CD8-positive, alpha-beta memory T cell (primary cell): ENCODE results near the gene NRSN2. TPM values are rescaled to one million over a fixed set of nuclear protein-coding genes. Genes with fewer than 3 reads are reported as not detected.
A peak's percentile ranks its signal among the peaks of the same experiment; 100 is the strongest.
"Not testable (repeated sequence)": the region's sequence is repeated elsewhere in the genome, so short reads cannot be mapped to it uniquely, and the experiment has no call there.

Source experiments
- CTCF ChIA-PET: fragments of 350-600 bp; sonication (Branson Sonifier 250); formaldehyde crosslinking; loops from one replicate; lab custom pipeline; 2021; ENCODE audit warnings: antibody characterized with exemption; lab: Charles Lee
- POLR2A ChIA-PET: fragments of 350-600 bp; sonication (Branson Sonifier 250); formaldehyde crosslinking; loops from one replicate; lab custom pipeline; 2021; ENCODE audit warnings: antibody characterized with exemption; lab: Charles Lee
- DNase-seq, 5 donors: peaks; one replicate each; pipeline versions ENCODE4 v3.0.0 to v3.0.0-alpha.2; 2020 to 2022; ENCODE audit warnings: mixed read lengths in 1 of 5
- H3K27ac ChIP-seq: one replicate; pipeline ENCODE4 v1.7.0; 2013; ENCODE audit warnings: low read depth, mild to moderate bottlenecking, low read length, moderate library complexity
- H3K27me3 ChIP-seq: 2 replicates; pipeline ENCODE4 v1.7.0; 2013; ENCODE audit warnings: low read length, mild to moderate bottlenecking; ENCODE audit not compliant: insufficient read depth, poor library complexity, severe bottlenecking
- H3K36me3 ChIP-seq: 2 replicates; pipeline ENCODE4 v1.7.0; 2013; ENCODE audit warnings: mild to moderate bottlenecking, low read length, moderate library complexity; ENCODE audit not compliant: insufficient read depth
- H3K4me1 ChIP-seq: 2 replicates; pipeline ENCODE4 v1.7.0; 2013; ENCODE audit warnings: mild to moderate bottlenecking, low read length, moderate library complexity; ENCODE audit not compliant: insufficient read depth
- H3K4me3 ChIP-seq: 2 replicates; pipeline ENCODE4 v1.7.0; 2013; ENCODE audit warnings: mild to moderate bottlenecking, low read length
- H3K9me3 ChIP-seq: 2 replicates; pipeline ENCODE4 v1.7.0; 2013; ENCODE audit warnings: mild to moderate bottlenecking, low read length
- H3K27ac Mint-ChIP-seq, 8 donors: one replicate each; pipeline ENCODE4 v1.8.0; 2020 to 2021; ENCODE audit warnings: mixed read lengths in 8 of 8, mild to moderate bottlenecking in 6 of 8, inconsistent platforms in 3 of 8, moderate library complexity in 3 of 8
- H3K27me3 Mint-ChIP-seq, 2 donors: one replicate each; pipeline ENCODE4 v1.8.0; 2020 to 2021; ENCODE audit warnings: mixed read lengths in 2 of 2, mild to moderate bottlenecking in 1 of 2, moderate library complexity in 1 of 2
- H3K36me3 Mint-ChIP-seq, 3 donors: one replicate each; pipeline ENCODE4 v1.8.0; 2020 to 2021; ENCODE audit warnings: mixed read lengths in 3 of 3, inconsistent platforms in 1 of 3, mild to moderate bottlenecking in 1 of 3
- H3K4me1 Mint-ChIP-seq, 3 donors: one replicate each; pipeline ENCODE4 v1.8.0; 2020 to 2021; ENCODE audit warnings: mixed read lengths in 3 of 3, inconsistent platforms in 1 of 3, mild to moderate bottlenecking in 1 of 3
- H3K4me3 Mint-ChIP-seq, 7 donors: one replicate each; pipeline ENCODE4 v1.8.0; 2020 to 2021; ENCODE audit warnings: mixed read lengths in 7 of 7, mild to moderate bottlenecking in 6 of 7, moderate library complexity in 4 of 7, inconsistent platforms in 2 of 7
- H3K9me3 Mint-ChIP-seq, 5 donors: one replicate each; pipeline ENCODE4 v1.8.0; 2020 to 2022; ENCODE audit warnings: mixed read lengths in 5 of 5, mild to moderate bottlenecking in 3 of 5, moderate library complexity in 2 of 5, inconsistent platforms in 1 of 5
- polyA plus RNA-seq: library from polyadenylated mRNA; unstranded; fragments of 300-500 nt; fragmentation: Illumina TruSeq; gene quantifications from one replicate; pipeline ENCODE4 v1.2.3, GENCODE V29; 2021
- total RNA-seq, 2 experiments: library from RNA; stranded (reverse); gene quantifications; one replicate each; pipeline ENCODE4 v1.2.3, GENCODE V29; 2021

Gene NRSN2
- total and polyA plus RNA-seq, 3 experiments from 2014 or later: 1.0 to 9.5 (median 7.6) TPM

DNA sequence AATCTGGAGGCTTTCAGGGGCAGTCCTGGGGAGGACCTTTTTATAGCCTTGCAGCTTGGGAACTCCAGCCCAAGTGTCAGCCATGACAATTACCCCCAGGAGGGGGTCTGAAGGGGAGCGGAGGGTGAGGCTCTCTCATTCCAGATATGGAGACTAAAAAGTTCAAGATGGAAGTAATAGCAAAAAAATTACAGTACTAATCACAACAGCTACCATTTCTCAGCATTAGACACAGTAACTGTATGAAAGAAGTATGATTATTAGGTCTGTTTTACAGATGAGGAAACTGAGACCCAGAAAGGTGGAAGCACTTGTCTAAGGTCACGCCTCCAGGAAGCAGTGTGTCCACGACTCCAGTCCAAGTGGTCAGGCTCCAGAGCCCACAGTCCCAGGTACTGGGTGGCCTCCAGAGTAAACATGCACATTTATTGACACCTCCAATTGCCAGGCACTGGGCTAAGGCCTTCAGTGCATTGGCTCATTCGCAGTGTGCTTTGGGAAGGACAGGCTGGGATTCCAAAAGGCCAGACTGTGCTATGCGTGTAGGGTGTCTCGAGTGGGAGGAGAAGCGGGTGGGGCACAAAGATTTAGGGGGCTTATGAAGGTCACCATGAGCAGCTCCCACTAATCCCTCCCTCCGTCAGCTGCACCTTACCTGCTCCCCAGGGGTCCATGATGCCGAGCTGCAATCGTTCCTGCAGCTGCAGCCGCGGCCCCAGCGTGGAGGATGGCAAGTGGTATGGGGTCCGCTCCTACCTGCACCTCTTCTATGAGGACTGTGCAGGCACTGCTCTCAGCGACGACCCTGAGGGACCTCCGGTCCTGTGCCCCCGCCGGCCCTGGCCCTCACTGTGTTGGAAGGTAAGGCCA is 2.3 kb downstream of the NRSN2 start:
- H3K9me3 ChIP-seq: no peaks in the 10 kb centered on the region
- no peaks in the 10 kb centered on the region for H3K27me3 ChIP-seq
- POLR2A ChIA-PET: no interaction called here
- H3K36me3 ChIP-seq: no peaks in the 10 kb centered on the region
- Mint-ChIP-seq H3K36me3 (peaks cover 0 to 1% (median 0%) of the 10 kb centered on the region in 3 donors), H3K27ac (peak overlapping the region in 2 of 8 donors; percentile 29 to 96), H3K4me1 (peaks cover 11 to 14% (median 13%) of the 10 kb centered on the region in 3 donors), H3K4me3 (peak overlapping the region in 3 of 7 donors; percentile 19 to 87 (median 87)), H3K27me3 (peaks cover 0 to 6% of the 10 kb centered on the region in 2 donors), H3K9me3 (no peaks in the 10 kb centered on the region)
- peak overlapping the region; percentile 54 for H3K27ac ChIP-seq
- peak in 1 of 5 donors; percentile 44 for DNase-seq
- H3K4me3 ChIP-seq: no peak overlapping the region
- H3K4me1 ChIP-seq: peaks cover 6% of the 10 kb centered on the region
- CTCF ChIA-PET: no interaction called here

DNA sequence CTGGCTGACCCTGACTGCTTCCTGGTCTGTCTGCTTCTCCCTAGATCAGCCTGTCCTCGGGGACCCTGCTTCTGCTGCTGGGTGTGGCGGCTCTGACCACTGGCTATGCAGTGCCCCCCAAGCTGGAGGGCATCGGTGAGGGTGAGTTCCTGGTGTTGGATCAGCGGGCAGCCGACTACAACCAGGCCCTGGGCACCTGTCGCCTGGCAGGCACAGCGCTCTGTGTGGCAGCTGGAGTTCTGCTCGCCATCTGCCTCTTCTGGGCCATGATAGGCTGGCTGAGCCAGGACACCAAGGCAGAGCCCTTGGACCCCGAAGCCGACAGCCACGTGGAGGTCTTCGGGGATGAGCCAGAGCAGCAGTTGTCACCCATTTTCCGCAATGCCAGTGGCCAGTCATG is 6.3 kb downstream of the NRSN2 start:
- DNase-seq: peak in 1 of 5 donors; percentile 40
- Histone ChIP-seq H3K27me3 (no peaks in the 10 kb centered on the region), H3K9me3 (no peaks in the 10 kb centered on the region), H3K4me1 (peaks cover 9% of the 10 kb centered on the region), H3K27ac (no peak overlapping the region), H3K4me3 (no peak overlapping the region), H3K36me3 (no peaks in the 10 kb centered on the region)
- Mint-ChIP-seq H3K27me3 (peaks cover 3 to 5% of the 10 kb centered on the region in 2 donors), H3K27ac (no peak overlapping the region), H3K4me3 (no peak overlapping the region), H3K4me1 (peaks cover 4 to 5% (median 4%) of the 10 kb centered on the region in 3 donors), H3K9me3 (no peaks in the 10 kb centered on the region), H3K36me3 (peaks cover 0 to under 1% (median 0%) of the 10 kb centered on the region in 3 donors)
- ChIA-PET POLR2A (interaction anchor here (0.6 kb wide), 1 partner anchor 138 kb away, joined by 5 read pairs; no protein-coding TSS in a partner anchor), CTCF (interaction anchor here (1.1 to 4.4 kb wide), 7 partner anchors 9 to 292 kb away, joined by 3 to 46 read pairs (median 5); no protein-coding TSS in a partner anchor)

GRCh38 chr20:354298-354977 is 7.5 kb downstream of the NRSN2 start:
- CTCF ChIA-PET: interaction anchor here (0.6 to 4.4 kb wide), 25 partner anchors 9 to 313 kb away, joined by 3 to 46 read pairs (median 4); partner anchors contain the start of genes TBC1D20 and TRIB3
- peaks cover 3% of the 10 kb centered on the region for H3K4me1 ChIP-seq
- peak; percentile 61 to 86 (median 75) for DNase-seq
- H3K27me3 ChIP-seq: no peaks in the 10 kb centered on the region
- POLR2A ChIA-PET: interaction anchor here (1.2 kb wide), 1 partner anchor 134 kb away, joined by 5 read pairs; no protein-coding TSS in a partner anchor
- no peak overlapping the region for H3K4me3 ChIP-seq
- H3K27ac ChIP-seq: no peak overlapping the region
- peaks cover 6 to 10% of the 10 kb centered on the region in 2 donors for H3K27me3 Mint-ChIP-seq
- no peaks in the 10 kb centered on the region for H3K36me3 ChIP-seq
- H3K36me3 Mint-ChIP-seq: no peaks in the 10 kb centered on the region
- H3K9me3 Mint-ChIP-seq: no peaks in the 10 kb centered on the region
- H3K27ac Mint-ChIP-seq: peak overlapping the region in 1 of 8 donors; percentile 14
- no peak overlapping the region for H3K4me3 Mint-ChIP-seq
- H3K4me1 Mint-ChIP-seq: no peaks in the 10 kb centered on the region
- H3K9me3 ChIP-seq: no peaks in the 10 kb centered on the region

DNA sequence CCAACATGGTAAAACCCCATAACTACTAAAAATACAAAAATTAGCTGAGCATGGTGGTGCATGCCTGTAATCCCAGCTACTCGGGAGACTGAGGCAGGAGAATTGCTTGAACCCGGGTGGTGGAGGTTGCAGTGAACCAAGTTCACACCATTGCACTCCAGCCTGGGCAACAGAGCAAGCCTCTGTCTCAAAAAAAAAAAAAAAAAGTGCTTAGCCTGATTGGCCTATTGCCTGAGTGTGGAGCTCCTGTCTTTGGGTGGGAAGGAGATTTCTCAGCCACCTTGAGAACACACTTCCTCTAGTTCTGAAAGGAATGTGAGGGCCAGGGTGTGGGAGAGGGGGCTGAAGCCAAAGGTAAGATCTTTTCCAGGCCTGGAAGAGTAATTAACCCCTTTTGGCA is 9.2 kb downstream of the NRSN2 start:
- H3K4me1 ChIP-seq, H3K27ac Mint-ChIP-seq, H3K4me1 Mint-ChIP-seq, H3K9me3 ChIP-seq, H3K27me3 Mint-ChIP-seq, H3K4me3 ChIP-seq, H3K27me3 ChIP-seq, H3K9me3 Mint-ChIP-seq, H3K4me3 Mint-ChIP-seq, H3K36me3 Mint-ChIP-seq, H3K36me3 ChIP-seq, POLR2A ChIA-PET: not testable (repeated sequence)
- CTCF ChIA-PET: interaction anchor here (1.2 to 4.4 kb wide), 4 partner anchors 124 to 311 kb away, joined by 3 to 46 read pairs (median 5); no protein-coding TSS in a partner anchor
- H3K27ac ChIP-seq: peak overlapping the region; percentile 10
- peak in 1 of 5 donors; percentile 10 for DNase-seq

- no peak overlapping the region for H3K27ac Mint-ChIP-seq
- peak in 1 of 5 donors; percentile 11 for DNase-seq
- Histone ChIP-seq H3K4me3 (no peak overlapping the region), H3K4me1 (peaks cover 3% of the 10 kb centered on the region), H3K36me3 (no peaks in the 10 kb centered on the region), H3K27me3 (no peaks in the 10 kb centered on the region), H3K9me3 (no peaks in the 10 kb centered on the region), H3K27ac (peak overlapping the region; percentile 10)
- no peaks in the 10 kb centered on the region for H3K9me3 Mint-ChIP-seq
- no peak overlapping the region for H3K4me3 Mint-ChIP-seq
- POLR2A ChIA-PET: no interaction called here
- no peaks in the 10 kb centered on the region for H3K36me3 Mint-ChIP-seq
- H3K27me3 Mint-ChIP-seq: peaks cover 6 to 10% of the 10 kb centered on the region in 2 donors
- no peaks in the 10 kb centered on the region for H3K4me1 Mint-ChIP-seq
- CTCF ChIA-PET: interaction anchor here (1.6 to 4.4 kb wide), 2 partner anchors 124 to 289 kb away, joined by 6 to 46 read pairs; no protein-coding TSS in a partner anchor
These were observed 9.8 kb downstream of the NRSN2 start for GRCh38 chr20:356745-357144.

DNA sequence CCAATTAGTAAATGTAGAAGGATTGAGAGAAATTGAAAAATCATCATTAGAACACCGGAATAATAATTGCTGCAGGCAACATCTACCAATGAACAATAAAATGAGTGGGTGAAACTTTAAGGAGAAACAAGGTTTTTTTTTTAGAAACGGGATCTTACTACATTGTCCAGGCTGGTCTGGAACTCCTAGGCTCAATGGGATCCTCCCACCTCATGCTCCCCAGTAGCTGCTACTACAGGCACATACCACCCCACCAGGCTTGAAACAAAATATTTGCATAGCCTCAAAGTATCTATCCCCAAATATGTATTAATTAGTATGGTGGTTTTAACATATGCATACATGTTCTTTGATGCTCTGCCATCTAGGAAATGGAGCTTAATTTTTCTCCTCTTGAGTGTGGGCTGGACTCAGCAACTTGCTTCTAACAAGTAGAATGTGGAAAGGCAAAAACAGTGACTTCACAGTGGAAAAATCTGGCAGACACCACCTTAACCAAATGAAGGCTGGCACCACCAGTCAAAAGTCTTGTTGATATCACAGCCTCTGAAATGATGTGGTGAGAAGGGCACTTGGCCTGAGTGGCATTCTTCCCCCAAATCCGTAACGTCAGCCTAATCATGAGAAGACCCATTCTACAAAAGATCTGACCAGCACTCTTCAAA is 12.1 kb downstream of the NRSN2 start:
- no peak for DNase-seq
- H3K4me1 ChIP-seq: peaks cover 8% of the 10 kb centered on the region
- Mint-ChIP-seq H3K27ac (no peak overlapping the region), H3K27me3 (peaks cover 4 to 10% of the 10 kb centered on the region in 2 donors), H3K36me3 (no peaks in the 10 kb centered on the region), H3K4me1 (peaks cover 0 to 5% (median 3%) of the 10 kb centered on the region in 3 donors), H3K4me3 (no peak overlapping the region), H3K9me3 (no peaks in the 10 kb centered on the region)
- no peaks in the 10 kb centered on the region for H3K9me3 ChIP-seq
- POLR2A ChIA-PET: no interaction called here
- CTCF ChIA-PET: no interaction called here
- no peaks in the 10 kb centered on the region for H3K27me3 ChIP-seq
- no peak overlapping the region for H3K4me3 ChIP-seq
- H3K36me3 ChIP-seq: no peaks in the 10 kb centered on the region
- H3K27ac ChIP-seq: no peak overlapping the region

- CTCF ChIA-PET: interaction anchor here (0.6 to 1.1 kb wide), 3 partner anchors 46 to 117 kb away, joined by 3 read pairs; no protein-coding TSS in a partner anchor
- no peaks in the 10 kb centered on the region for H3K9me3 ChIP-seq
- no peak overlapping the region for H3K27ac ChIP-seq
- DNase-seq: no peak
- no peaks in the 10 kb centered on the region for H3K27me3 ChIP-seq
- Mint-ChIP-seq H3K9me3 (no peaks in the 10 kb centered on the region), H3K27me3 (peaks cover 4 to 10% of the 10 kb centered on the region in 2 donors), H3K4me1 (peaks cover 0 to 5% (median 3%) of the 10 kb centered on the region in 3 donors), H3K4me3 (no peak overlapping the region), H3K36me3 (no peaks in the 10 kb centered on the region), H3K27ac (no peak overlapping the region)
- POLR2A ChIA-PET: no interaction called here
- H3K36me3 ChIP-seq: no peaks in the 10 kb centered on the region
- H3K4me3 ChIP-seq: no peak overlapping the region
- H3K4me1 ChIP-seq: peaks cover 23% of the 10 kb centered on the region
These were observed 14.7 kb downstream of the NRSN2 start for GRCh38 chr20:361561-361960.
